Ovary (tissue), 9 donors: ENCODE data around the gene PWWP2B. TPM values are rescaled to one million over a fixed set of nuclear protein-coding genes. Genes with fewer than 3 reads are reported as not detected.

ENCODE experiments used
- DNase-seq, 5 donors: peaks; one replicate each; pipeline ENCODE4 v3.0.0-alpha.2; 2019 to 2020
- H3K27ac ChIP-seq, 2 donors: fragments of 200-600 bp; one replicate each; pipeline versions ENCODE4 v1.5.1 to v1.8.0; 2019 to 2022
- H3K27me3 ChIP-seq: fragments of 200-600 bp; one replicate; pipeline ENCODE4 v1.8.0; 2022
- H3K36me3 ChIP-seq: fragments of 200-600 bp; sonication (generic); one replicate; pipeline ENCODE4 v1.5.1; 2019
- H3K4me1 ChIP-seq: one replicate; pipeline ENCODE4 v1.8.1; 2013; ENCODE audit warnings: mild to moderate bottlenecking, moderate library complexity; ENCODE audit not compliant: insufficient read depth
- H3K4me3 ChIP-seq: fragments of 200-600 bp; sonication (generic); one replicate; pipeline ENCODE4 v1.5.1; 2017
- H3K9me3 ChIP-seq, 2 donors: fragments of 200-600 bp in 1 of 2; sonication (generic) in 1 of 2; one replicate each; pipeline versions ENCODE4 v1.5.1 to v1.8.1; 2013 to 2019; ENCODE audit warnings: mild to moderate bottlenecking in 1 of 2, moderate library complexity in 1 of 2
- EP300 ChIP-seq: sonication (generic); formaldehyde crosslinking; IDR thresholded peaks from one replicate; pipeline ENCODE4 v1.6.1; 2017; ENCODE audit warnings: antibody characterized with exemption
- POLR2A ChIP-seq: fragments of 450-650 bp; IDR thresholded peaks from one replicate; pipeline ENCODE4 v1.6.1; 2017; ENCODE audit warnings: antibody characterized with exemption, mild to moderate bottlenecking, moderate library complexity
- WGBS, 3 donors: extraction: QIAGEN DNeasy Blood & Tissue Kit in 1 of 3; methylation state at CpG; one replicate each; pipeline versions ENCODE4 v1.1.5 to v1.1.7; 2013 to 2017; 5-methylcytosine and 5-hydroxymethylcytosine counted together
- intact Hi-C, 4 donors: fragments of 100-400 bp; cut with DNase I; formaldehyde crosslinking; loops; one replicate each; pipeline versions ENCODE4 v1.11.0 to v1.15.1; 2022 to 2023
- polyA plus RNA-seq, 2 donors: library from polyadenylated mRNA; stranded (reverse); fragments of 200-250 nt in 1 of 2; fragments of 350-450 nt in 1 of 2; fragmentation: Illumina TruSeq in 1 of 2; extraction: RNeasy Lipid Tissue Mini Kit (QIAGEN cat#74804) in 1 of 2; gene quantifications; one replicate each; pipeline ENCODE4 v1.2.3, GENCODE V29; 2013 to 2014
- total RNA-seq, 7 donors: library from RNA; depleted of rRNA in 2 of 7; stranded (reverse); fragments of >200 nt in 2 of 7; fragmentation: NEBNext Ultra II Directional in 3 of 7; extraction: Animal tissue kit (Norgen Biotek cat#: 25700) in 3 of 7; gene quantifications; one replicate each; pipeline versions ENCODE4 v1.1.0 to v1.2.4, GENCODE V29; 2016 to 2023
- TF ChIP-seq, protein P1 (sequence below), 3 donors: fragments of 450-650 bp in 2 of 3; fragments of 200-600 bp in 1 of 3; IDR thresholded peaks; one replicate each; pipeline versions ENCODE4 v1.5.1 to v1.8.0; 2016 to 2022; ENCODE audit warnings: antibody characterized with exemption in 3 of 3, mild to moderate bottlenecking in 1 of 3
- donor health status: DM: no; HTN: no; CAD: no; lungs with moderate emphysema.
- donor health status: DM: no; HTN: no; CAD: no.
- donor health status: Bipolar disorder and iron deficiency.
- donor health status: DM: yes; HTN: yes; CAD: no.
- donor health status: DM: no; HTN: no; CAD: no.
- donor health status: DM: yes; HTN: yes; CAD: no.

The PWWP2B gene
- total and polyA plus RNA-seq, 9 donors: 1.1 to 26.0 (median 14.9) TPM

DNA sequence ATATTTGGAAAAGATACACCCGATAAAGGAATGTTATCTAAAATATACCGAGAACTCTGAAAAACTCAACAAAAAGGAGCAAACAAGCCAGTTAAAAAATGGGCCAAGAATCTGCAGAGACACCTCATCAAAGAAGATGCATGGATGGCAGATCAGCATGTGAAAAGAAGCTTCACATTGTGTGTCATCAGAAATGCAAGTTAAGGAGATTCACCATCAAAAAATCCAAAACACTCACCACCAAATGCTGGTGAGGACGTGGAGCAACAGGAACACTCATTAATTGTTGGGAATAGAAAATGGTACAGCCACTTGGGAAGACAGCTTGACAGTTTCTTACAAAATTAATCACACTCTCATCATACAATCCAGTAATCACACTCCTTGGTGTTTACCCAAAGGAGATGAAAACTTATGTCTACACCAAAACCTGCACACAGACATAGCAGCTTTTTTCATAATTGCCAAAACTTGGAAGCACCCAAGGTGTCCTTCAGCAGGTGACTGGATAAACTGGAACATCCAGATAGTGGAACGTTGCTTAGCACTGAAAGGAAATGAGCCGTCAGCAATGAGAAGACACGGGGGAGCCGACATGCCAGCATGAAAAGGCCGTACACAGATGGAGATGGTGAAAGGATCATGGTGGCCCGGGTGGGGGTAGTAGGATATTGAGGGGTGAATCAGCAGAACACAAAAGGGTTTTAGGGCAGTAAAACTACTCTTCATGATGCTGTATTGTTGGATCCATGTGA is 27.9 kb upstream of the PWWP2B start:
- Histone ChIP-seq H3K27me3 (no peaks in the 10 kb centered on the region), H3K9me3 (no peaks in the 10 kb centered on the region), H3K36me3 (no peaks in the 10 kb centered on the region), H3K4me1 (no peaks in the 10 kb centered on the region), H3K27ac (no peak overlapping the region), H3K4me3 (no peak overlapping the region)
- peak in 1 of 5 donors; percentile 7 for DNase-seq
- 70 to 75% (median 70%) methylated on average over 9 of the region's 9 CpGs for WGBS, 3 donors
- intact Hi-C loops: no loop called here
- TF ChIP-seq EP300 (no peak), POLR2A (no peak)
- TF ChIP-seq, protein P1, sequence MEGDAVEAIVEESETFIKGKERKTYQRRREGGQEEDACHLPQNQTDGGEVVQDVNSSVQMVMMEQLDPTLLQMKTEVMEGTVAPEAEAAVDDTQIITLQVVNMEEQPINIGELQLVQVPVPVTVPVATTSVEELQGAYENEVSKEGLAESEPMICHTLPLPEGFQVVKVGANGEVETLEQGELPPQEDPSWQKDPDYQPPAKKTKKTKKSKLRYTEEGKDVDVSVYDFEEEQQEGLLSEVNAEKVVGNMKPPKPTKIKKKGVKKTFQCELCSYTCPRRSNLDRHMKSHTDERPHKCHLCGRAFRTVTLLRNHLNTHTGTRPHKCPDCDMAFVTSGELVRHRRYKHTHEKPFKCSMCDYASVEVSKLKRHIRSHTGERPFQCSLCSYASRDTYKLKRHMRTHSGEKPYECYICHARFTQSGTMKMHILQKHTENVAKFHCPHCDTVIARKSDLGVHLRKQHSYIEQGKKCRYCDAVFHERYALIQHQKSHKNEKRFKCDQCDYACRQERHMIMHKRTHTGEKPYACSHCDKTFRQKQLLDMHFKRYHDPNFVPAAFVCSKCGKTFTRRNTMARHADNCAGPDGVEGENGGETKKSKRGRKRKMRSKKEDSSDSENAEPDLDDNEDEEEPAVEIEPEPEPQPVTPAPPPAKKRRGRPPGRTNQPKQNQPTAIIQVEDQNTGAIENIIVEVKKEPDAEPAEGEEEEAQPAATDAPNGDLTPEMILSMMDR (IDR thresholded peaks at IDR 0.05): no peak

DNA sequence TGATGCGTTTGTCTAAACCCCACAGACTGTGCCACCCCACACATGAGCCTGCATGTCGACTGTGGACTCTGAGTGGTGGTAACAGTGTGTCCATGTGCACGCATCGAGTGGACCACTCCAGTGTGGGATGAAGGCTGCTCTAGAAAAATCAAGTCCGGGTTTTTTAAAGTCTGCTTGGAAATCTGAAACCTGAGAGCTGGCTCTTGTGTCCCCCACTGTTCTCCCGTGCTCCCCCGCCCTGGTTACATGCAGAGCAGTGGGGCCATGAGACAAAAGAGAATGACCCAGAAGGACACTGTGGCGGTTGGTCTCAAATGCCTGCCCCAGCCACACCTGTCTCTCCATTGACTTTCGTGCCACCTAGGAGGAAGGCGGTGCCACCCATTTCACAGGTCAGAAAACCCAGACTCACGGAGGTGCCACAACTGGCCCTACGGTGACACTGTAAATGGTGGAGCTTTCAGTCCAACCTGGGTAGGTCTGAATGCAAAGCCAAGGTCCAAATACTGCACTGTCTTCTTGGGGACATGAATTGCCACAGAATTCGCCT is 27.3 kb upstream of the PWWP2B start:
- no peaks in the 10 kb centered on the region for H3K9me3 ChIP-seq
- no peaks in the 10 kb centered on the region for H3K27me3 ChIP-seq
- no peaks in the 10 kb centered on the region for H3K4me1 ChIP-seq
- intact Hi-C loops: no loop called here
- no peak overlapping the region for H3K4me3 ChIP-seq
- H3K36me3 ChIP-seq: no peaks in the 10 kb centered on the region
- TF ChIP-seq, protein P1 (IDR thresholded peaks at IDR 0.05): no peak
- no peak for TF ChIP-seq POLR2A
- TF ChIP-seq EP300: no peak
- 88 to 96% (median 90%) methylated on average over 13 of the region's 13 CpGs for WGBS, 3 donors
- H3K27ac ChIP-seq: no peak overlapping the region
- peak in 1 of 5 donors; percentile 18 for DNase-seq

DNA sequence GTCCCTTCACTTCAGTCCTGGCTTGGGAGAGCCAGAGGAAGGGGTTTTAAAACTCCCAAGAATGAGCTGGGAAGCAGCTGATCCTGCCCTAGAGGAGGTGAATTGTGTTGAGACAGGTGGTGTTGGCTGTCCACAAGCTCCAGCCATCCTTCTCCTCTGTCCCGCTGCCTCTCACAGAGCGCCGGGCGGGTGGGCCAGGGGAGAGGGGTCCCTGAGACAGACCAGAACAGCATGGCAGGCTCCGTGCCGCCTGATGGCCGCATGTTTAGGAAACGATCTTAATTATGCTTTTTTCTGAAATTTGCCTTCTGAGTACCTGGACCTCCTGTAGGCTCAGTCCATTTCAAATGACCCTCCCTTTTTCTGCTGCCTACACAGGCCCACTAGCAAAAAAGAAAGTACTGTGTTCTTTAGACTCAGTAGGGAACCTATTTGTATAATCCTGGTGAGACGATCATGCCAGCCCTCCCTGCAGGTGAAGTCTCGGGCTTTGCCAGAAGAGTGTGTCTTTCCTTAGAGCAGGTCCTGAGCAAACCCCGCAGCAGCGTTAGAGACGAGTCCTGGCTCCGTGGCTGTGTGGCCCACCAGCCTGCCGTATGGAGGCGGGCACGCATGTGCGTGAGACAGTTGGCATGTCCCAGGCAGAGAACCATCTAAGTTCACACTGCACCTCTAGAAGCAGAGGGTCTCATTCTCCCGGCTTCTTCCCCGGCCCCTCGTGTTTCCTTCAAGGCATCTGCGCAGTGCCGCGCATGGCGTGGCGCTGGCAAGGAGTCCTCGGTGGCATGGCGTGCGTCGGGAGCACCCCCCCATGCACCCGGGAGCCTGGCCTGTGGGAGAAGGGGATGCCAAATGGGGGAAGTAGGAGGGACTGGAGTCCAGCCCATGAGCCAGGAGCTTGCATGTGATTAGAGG is 26.3 kb upstream of the PWWP2B start:
- no peak overlapping the region for H3K4me3 ChIP-seq
- no peak overlapping the region for H3K27ac ChIP-seq
- no peaks in the 10 kb centered on the region for H3K9me3 ChIP-seq
- WGBS, 3 donors: 92 to 96% (median 93%) methylated on average over 31 of the region's 31 CpGs
- no peaks in the 10 kb centered on the region for H3K36me3 ChIP-seq
- no peaks in the 10 kb centered on the region for H3K4me1 ChIP-seq
- TF ChIP-seq, protein P1 (IDR thresholded peaks at IDR 0.05): no peak
- no peak for TF ChIP-seq EP300
- no peak for TF ChIP-seq POLR2A
- peak in 2 of 5 donors; percentile 10 to 24 for DNase-seq
- intact Hi-C loops: no loop called here
- no peaks in the 10 kb centered on the region for H3K27me3 ChIP-seq

DNA sequence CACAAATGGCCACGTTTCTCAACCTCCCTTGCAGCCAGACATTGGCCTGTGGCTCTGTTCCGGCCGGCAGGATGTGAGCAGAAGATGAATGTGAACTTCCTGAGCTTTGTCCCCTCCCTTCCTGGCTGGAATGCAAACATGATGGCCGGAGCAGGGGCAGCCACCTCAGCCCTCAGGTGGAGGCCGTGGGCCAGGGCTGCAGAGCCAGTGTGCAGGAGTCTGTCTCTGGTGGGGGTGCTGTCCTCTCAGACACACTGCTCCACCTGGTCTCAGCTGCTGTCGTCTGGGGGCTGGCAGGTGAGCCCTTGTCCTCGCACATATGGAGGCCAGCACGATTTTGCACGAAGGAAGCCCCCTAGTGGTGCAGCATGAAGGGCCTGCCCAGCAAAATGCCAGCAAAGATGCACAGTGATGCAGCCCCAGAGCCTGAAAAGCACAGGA is 25.3 kb upstream of the PWWP2B start:
- H3K27ac ChIP-seq: no peak overlapping the region
- DNase-seq: peak in 2 of 5 donors; percentile 7 to 20
- no peaks in the 10 kb centered on the region for H3K36me3 ChIP-seq
- intact Hi-C loops: no loop called here
- TF ChIP-seq POLR2A (no peak), EP300 (no peak)
- TF ChIP-seq, protein P1 (IDR thresholded peaks at IDR 0.05): no peak
- no peaks in the 10 kb centered on the region for H3K9me3 ChIP-seq
- H3K27me3 ChIP-seq: no peaks in the 10 kb centered on the region
- no peaks in the 10 kb centered on the region for H3K4me1 ChIP-seq
- H3K4me3 ChIP-seq: no peak overlapping the region
- 79 to 86% (median 80%) methylated on average over 9 of the region's 9 CpGs for WGBS, 3 donors
